GM18858 (cell line): ENCODE results near the gene REPS1.
A peak's percentile ranks its signal among the peaks of the same experiment; 100 is the strongest.
"Not testable (repeated sequence)": the region's sequence is repeated elsewhere in the genome, so short reads cannot be mapped to it uniquely, and the experiment has no call there.

Experiments
- ATAC-seq: cut with Tn5 transposase; IDR thresholded peaks from one replicate; pipeline ENCODE4 v1.9.1; 2021; ENCODE audit not compliant: unreplicated experiment

REPS1 gene, protein sequence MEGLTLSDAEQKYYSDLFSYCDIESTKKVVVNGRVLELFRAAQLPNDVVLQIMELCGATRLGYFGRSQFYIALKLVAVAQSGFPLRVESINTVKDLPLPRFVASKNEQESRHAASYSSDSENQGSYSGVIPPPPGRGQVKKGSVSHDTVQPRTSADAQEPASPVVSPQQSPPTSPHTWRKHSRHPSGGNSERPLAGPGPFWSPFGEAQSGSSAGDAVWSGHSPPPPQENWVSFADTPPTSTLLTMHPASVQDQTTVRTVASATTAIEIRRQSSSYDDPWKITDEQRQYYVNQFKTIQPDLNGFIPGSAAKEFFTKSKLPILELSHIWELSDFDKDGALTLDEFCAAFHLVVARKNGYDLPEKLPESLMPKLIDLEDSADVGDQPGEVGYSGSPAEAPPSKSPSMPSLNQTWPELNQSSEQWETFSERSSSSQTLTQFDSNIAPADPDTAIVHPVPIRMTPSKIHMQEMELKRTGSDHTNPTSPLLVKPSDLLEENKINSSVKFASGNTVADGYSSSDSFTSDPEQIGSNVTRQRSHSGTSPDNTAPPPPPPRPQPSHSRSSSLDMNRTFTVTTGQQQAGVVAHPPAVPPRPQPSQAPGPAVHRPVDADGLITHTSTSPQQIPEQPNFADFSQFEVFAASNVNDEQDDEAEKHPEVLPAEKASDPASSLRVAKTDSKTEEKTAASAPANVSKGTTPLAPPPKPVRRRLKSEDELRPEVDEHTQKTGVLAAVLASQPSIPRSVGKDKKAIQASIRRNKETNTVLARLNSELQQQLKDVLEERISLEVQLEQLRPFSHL

DNA sequence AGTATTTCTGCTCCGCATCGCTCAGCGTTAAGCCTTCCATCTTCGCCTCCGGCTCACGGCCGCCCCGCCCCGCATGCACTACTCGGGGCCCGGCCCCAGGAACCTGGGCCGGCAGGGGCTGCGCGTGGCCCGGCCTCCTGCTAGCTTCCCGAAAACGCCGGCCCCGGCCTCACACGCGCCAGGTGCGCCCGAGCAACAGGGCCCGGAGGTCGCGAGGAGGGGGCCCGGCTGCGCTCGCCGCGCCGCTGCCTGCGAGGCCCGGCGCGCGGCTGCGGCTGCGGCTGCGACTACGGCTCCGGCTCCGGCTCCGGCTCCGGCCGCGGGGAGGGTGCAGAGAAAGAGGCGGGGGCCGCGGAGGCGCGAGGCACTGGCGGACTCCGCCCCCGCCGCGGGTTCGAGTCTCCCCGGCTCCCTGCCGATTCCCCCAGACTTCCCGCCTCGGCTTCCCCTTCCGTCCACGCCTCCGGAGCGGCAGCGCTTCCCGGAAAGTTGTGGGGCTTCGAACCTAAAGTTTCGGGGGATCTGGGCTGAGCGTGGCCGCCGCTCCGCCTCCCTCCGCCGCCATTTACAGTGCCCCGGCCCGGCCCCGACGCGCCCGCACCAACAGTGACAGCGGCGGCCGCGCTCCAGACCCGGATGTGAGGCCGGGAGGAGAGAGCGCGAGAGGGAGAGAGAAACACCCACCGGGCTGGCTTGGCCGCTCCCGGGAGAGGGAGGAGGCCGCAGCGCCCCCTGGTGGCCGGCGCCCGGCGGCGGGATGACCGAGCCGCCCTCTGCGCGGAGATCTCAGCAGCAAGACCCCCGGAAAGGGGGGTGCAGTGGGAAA lies at the start of gene REPS1:
REPS1 (minus strand) TSS at position 611 of the 826 bp plus-strand sequence; CDS start at position 40, 571 bp downstream.
- peak; percentile 80 for ATAC-seq

DNA sequence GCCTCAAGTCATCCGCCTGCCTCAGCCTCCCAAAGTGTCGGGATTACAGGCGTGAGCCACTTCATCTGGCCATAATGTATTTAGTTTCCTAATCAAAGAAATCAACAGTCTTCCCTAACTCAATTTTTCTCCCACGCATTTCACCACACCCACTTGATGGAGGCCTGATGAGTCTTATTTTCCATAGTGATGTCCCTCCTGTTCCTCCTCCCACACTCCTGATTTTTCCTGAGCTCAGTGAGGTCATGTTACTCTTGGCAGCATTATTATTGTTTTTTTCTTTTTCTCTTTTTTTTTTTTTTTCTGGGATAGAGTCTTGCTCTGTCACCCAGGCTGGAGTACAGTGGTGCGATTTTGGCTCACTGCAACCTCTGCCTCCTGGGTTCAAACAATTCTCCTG lies 49.4 kb upstream of the REPS1 start:
- ATAC-seq = no peak

DNA sequence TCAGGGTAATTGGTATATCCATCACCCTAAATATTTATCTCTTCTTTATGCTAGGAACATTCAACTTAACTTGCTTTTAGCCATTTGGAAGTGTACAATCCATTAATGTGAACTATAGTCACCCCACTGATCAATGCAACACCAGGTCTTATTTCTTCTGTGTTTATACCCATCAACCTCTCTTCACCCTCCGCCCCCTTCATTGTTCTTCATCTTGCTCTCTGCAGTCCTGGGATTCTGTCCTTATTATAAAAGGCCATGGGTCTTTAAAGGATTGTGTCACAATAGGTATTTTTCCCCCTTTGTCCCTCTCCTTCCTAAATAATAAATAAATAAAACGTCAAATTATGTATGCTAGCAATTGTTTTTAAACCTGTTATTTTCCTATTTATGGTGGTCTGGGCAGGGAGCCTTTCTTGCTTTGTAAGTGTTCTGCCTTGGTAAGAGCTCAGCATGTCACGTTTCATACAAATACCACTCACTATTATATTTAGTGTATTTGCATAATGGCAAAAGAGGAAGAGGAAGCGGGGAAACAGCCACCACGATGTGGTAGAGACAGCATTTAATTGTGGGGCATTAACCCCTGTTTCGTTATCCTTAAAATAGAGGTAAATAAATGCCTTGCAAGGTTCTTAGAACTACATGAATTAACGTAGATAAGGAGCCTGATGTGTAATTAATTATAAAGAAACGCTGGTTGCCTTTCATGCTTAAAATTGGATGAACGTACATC lies 42.3 kb upstream of the REPS1 start:
- ATAC-seq = peak; percentile 60

DNA sequence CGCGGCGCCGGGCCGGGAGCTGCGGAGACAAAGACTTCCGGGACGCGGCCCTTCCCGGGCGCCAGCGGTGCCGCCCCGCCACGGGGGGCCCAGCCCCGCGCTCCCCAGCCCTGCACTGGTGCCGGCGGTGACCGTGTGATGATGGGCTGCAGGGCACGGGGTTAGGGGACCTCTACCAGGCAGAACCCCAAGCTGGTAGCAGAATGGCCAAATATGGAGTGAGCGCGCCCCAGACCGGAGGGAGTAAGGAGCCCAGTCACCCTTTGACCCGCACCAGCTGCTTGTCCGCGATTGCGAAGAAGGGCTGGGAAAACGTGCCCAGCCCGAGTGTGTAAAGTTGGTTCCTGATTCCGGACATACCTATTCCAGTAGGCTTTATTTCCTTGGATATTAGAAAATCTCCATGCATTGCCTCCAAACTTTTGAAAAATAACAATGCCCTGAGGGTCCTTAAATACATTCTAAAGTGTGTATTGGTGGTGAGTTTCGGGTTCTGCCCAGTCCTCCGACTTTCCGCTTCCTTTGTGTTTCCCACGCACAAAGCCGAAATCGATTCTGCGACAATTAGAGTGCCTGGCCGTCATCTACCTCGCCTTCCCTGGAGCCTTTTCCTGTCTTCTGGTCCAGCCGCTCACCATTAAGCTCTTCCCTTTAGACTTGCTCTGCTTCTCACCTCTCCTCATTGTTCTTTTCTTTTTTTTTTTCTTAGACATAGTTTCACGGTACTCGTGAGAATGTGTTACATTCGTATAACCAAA lies 41.6 kb upstream of the REPS1 start:
- peak; percentile 11 for ATAC-seq

DNA sequence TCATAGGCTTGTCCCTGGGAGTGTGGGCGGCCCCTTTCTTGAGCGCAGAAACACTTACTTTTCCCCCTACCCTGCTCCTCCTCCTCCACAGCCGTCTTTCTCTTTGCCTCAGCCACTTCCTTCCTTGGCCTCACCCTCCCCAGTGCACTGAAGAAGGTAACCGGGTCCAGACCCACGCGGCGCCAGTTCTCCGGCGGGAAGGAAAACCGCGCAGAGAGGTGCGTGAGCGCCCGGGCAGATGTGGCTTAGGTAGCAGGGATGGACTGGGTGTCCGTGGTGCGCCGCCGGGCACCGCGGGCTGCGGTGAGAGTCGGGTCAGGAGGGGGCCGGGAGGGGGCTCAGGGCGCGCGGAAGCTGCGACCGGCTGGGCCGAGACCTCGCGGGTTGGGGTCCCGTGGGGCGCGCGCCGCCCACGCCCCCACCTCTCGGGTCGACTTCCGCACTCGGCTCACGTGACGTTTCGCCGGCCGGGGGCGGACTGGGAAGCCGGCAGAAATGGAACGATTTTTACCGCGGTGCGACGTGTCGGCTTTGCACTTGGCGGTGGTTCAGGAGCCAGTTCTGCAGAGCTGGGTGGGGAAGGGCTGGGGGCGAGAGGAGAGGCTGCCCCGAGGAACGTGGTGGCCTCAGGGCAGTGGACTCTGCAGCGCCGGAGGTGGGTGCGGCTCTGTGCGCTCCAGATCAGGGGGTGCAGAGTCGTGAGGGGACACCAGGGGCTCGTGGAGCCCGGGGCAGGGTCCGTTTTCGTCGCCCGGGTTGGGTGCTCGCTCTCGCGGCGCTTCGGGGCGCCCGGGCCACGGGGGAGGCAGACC lies 40.8 kb upstream of the REPS1 start, which contains the start of gene ABRACL:
ABRACL (plus strand) TSS at position 88 of the 812 bp plus-strand sequence. CDS start 5,416 bp downstream, outside the sequence.
- ATAC-seq = peak; percentile 17

DNA sequence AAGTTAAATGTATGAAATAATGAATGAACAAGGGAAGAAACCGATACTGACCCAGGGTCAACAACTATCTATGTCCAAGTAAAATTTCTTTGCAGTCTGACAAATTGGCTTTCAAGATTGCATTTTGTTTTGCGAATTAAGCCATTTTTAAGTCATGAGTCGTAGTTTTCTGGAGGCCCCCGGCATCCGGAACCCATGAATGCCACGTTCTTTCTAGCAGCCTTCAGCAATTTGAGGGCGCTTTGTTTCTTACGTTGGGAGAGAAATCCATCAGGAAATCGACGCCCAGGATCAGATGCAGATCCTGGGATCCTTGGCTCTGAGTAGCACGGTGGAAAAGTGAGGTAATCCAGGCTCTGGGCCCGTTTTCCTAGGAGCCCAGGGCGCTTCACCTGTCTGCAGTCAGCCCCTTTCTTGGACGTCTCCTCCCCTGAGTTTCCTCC lies 40.2 kb upstream of the REPS1 start:
- peak; percentile 37 for ATAC-seq

DNA sequence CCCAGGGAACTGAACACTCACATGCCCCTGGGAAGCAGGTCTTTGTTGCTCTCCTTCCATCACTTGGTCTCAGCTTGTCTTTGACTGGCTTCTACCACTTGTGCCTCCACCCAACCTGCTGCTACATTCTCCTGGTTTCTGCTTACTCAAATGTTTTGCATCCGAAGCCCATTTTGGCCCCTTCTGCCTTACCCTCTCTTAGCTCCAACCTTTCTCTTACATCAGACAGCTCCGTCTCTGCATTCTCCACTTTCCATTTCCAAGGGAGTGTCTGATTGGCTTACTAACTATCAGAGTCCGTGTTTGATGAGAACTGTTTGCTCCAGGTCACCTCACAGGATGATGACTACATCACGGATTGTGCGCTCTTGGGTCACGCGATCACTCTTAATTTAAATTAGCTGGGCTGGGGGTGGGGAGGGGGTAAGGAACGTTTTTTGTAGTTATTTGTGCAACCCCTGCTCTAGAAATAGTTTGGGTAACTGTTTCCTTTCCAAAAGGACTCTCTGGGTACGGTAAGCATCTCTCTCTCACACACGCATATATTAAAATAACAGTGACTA lies 39.6 kb upstream of the REPS1 start:
- ATAC-seq = peak; percentile 28

DNA sequence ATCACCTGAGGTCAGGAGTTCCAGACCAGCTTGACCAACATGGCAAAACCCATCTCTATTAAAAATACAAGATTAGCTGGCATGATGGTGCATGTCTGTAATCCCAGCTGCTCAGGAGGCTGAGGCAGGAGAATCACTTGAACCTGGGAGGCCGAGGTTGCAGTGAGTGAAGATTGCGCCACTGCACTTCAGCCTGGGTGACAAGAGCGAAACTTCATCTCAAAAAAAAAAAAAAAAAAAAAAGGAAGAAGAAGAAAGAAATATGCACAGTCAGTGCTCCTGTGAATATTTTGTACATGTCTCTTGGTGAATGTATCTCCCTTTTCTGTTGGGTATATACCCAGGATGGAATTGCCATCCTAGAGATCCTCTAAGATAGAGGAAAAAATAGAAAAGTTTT lies 37.4 kb upstream of the REPS1 start:
- not testable (repeated sequence) for ATAC-seq

DNA sequence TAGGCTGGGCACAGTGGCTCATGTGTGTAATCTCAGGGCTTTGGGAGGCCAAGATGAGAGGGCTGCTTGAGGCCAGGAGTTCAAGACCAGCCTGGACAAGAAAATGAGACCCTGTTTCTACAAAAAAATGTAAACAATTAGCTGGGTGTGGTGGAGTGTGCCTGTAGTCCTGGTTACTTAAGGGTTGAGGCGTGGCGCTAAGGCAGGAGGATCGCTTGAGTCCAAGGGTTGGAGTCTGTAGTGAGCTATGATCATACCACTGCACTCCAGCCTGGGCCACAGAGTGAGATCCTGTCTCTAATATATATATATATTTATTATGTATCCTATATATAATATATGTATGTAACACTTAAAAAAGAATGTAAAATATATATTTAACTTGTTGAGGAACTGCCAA lies 32.6 kb upstream of the REPS1 start:
- ATAC-seq = no peak

DNA sequence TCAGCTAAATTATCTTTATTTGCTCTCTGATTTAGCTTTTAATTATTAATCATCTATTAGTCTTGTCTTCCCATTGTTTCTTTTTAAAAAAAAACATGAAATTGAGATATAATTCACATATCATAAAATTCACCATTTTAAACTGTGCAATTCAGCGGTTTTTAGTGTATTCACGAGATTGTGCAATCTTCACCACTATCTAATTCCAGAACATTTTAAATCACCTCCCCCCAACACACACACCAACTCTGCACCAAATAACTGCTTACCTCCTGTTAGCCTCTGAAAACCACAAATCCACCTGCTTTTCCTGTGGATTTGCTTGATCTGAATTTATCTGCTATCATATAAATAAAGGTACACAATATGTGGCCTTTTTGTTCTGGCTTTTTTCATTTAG lies 31.7 kb upstream of the REPS1 start:
- no peak for ATAC-seq

DNA sequence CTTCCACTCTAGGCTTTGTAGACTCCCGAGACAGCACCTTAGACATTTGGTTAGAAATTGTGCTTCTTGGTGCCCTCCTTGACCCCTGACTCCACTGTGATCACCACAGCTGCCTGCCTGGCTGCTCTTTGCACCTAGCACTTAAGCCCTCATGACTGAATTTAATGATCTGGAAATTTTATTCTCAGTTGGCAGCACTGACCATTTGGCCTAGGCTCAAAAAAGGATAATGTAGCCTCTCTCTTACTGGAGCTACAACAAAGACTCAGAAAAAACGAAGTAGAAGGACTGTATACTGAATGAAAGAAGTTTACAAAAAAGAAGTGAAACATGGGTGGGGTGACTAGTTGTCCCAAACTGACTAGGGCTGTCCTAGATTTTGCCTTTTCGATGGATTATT lies 29.2 kb upstream of the REPS1 start:
- no peak for ATAC-seq

DNA sequence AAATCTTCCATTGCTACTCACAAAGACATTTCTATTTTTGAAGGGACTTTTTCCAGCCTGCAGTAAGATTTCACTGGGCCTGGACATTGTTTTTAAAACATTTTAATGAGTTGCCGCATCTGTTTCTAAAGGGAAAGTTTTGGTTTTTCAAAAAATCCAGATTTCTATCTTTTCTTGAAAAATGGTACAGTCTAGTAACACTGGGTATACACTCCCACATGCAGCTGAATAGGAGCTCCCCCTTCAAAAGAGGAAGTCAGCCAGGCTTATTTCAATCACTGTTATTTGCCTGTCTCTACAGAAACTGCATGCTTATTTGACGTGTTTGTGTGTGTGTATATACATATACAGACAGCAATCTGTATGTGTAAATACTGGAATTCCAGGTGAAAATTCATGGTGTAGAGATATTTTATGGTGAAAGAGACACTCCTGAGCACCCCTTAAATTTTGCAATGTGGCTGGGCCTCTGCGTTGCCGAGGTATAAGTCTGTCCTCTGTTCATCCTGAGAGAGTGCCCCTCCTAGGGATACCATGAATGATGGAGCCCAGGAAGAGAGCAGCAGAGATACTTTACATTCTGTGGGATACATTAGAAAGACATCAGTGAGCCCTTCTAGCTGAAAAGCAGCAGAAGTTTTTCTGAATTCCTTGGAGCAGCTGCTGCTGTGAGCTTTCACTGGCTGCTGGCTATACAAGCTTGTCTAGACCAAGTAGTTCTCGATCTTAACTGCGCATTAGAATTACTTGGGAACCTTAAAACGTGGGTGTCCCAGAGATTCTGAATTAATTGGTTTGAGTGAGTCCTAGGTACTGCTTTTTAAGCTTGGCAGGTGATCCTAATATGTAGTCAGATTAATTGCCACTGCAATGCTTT lies 28.5 kb upstream of the REPS1 start:
- ATAC-seq = peak; percentile 97

DNA sequence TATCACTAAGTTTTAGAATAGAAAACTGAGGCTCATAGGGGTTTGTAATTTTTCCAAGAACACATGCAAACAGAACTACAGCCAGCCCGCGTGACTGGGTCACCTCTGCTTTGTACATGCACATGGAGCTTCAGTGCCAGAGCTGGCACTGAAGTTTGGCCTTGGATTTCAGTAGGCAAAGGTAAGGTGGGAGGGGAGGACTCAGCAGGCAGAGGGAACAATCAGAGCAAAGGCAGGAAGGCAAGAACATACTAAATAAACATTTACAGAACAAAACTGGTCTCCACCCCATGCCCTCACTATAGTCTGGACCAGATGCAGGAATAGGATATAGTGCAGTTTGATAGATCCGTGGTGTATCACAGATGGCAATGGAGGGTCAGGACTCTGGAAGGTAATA lies 26.9 kb upstream of the REPS1 start:
- ATAC-seq = no peak

DNA sequence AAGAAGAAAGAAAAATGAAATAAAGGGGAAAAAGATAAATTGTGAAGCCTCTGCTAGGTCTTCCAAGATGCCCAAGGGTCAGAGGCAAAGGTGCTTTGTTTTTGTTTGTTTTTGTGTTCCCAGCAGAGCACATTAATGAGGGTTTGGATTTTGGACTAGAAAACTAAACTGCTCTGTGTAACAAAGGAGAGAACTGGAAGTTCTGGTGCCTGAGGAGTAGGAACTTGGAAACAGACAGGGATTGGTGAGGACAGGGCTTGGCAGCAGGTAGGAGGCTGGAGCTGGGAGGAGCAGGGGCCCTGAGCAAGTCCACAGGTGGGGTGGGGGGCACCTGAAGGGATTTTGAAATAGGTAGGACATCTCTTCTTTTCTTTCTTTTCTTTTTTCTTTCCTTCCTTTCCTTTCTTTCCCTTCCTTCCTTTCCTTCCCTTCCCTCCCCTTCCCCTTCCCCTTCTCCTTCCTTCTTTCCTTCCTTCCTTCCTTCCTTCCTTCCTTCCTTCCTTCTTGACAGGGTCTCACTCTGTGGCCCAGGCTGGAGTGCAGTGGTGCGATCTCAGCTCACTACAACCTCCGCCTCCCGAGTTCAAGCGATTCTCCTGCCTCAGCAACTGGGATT lies 25.2 kb upstream of the REPS1 start:
- ATAC-seq = no peak

DNA sequence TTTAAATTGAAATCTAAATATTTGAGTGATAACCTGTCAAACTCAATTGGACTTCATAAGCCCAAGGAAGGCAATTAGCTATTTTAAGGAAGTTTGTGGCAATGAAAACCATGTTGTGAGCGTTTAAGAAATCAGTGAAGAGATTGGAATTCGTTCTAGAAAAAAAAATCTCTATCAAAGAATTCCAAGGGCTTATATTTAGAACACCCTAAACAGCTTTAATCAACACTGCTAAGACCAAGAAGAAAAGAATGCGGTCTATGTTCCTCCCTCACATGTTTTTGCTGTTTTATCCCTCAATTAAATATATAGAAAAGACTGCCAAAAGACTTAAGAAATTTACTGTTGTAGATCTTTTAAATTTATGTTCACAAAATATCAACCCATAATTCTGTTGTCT lies 23.9 kb upstream of the REPS1 start:
- ATAC-seq = no peak

DNA sequence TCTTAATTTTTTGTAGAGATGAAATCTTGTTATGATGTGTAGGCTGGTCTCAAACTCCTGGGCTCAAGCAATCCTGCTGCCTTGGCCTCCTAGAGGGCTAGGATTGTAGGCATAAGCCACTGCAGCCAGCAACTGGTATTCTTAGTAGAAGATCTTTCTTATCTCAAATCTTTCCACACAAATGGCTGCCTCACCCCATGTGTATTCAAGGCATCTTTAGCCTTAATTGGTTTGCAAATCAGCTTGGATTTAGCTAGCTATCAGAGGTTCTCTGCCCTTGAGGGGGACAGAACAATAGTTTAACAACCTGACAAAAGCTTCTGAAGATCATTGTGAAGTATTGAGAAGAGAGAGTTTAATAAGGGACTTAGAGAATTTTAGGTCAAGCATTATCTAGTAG lies 22.6 kb upstream of the REPS1 start:
- ATAC-seq = no peak

DNA sequence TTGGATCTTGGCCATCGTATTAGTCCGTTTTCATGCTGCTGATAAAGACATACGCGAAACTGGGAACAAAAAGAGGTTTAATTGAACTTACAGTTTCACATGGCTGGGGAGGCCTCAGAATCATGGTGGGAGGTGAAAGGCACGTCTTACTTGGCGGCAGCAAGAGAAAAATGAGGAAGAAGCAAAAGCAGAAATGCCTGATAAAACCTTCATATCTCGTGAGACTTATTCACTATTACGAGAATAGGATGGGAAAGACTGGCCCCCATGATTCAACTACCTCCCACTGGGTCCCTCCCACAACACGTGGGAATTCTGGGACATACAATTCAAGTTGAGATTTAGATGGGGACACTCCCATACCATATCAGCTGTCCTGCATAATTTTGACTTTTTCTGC lies 20.1 kb upstream of the REPS1 start:
- no peak for ATAC-seq
